ENCODE data around the gene ABR.

DNA sequence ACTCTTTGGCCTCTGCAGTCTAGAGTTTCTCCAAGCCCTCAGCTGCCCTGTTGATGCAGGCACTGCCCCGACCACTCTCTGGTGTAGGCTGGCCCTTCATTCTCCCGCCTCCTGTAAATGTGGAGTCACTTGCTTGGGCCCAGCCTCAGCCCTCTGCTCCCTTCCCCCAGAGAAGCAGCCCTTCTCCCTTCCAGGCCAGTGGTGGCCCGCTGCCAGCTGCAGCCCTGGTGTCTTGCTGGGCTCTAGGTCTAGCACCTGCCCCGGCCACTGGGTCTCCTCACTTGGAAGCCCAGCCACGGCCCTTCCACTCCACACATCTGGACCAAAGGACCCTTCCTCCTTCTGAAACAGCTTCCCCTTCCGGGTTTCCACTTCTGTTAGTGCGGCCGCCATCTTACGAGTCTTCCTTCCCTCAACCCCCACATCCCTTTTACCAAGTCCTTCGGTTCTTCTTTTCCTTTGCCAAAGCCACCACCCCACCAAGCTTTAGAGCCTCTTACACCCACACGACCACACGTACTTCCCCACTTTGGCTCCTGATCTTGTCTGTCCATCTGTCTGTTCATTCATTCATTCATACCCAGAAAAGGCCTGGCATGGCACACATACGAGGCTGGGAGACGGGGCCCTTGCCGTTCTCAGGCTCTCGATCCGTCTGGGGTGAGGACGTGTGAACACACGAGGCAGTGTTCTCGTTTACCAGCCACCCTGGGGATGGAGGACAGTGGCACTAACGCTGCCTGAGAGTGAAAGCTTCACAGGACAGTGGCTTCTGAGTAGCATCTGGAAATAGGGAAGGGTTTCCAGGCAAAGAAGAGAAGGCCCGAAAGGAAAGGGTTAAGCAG, 68.0 kb downstream of the ABR start:
- TF ChIP-seq, protein P1, sequence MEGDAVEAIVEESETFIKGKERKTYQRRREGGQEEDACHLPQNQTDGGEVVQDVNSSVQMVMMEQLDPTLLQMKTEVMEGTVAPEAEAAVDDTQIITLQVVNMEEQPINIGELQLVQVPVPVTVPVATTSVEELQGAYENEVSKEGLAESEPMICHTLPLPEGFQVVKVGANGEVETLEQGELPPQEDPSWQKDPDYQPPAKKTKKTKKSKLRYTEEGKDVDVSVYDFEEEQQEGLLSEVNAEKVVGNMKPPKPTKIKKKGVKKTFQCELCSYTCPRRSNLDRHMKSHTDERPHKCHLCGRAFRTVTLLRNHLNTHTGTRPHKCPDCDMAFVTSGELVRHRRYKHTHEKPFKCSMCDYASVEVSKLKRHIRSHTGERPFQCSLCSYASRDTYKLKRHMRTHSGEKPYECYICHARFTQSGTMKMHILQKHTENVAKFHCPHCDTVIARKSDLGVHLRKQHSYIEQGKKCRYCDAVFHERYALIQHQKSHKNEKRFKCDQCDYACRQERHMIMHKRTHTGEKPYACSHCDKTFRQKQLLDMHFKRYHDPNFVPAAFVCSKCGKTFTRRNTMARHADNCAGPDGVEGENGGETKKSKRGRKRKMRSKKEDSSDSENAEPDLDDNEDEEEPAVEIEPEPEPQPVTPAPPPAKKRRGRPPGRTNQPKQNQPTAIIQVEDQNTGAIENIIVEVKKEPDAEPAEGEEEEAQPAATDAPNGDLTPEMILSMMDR (IDR thresholded peaks at IDR 0.05; ENCODE audit: poor library complexity, severe bottlenecking): no peak
- TF ChIP-seq SMC3 (conservative IDR thresholded peaks at IDR 0.05; ENCODE audit: poor library complexity) (no peak), POLR2AphosphoS5 (IDR thresholded peaks at IDR 0.05) (no peak), EZH2 (IDR thresholded peaks at IDR 0.05; ENCODE audit: borderline replicate concordance, insufficient read depth, low read length, poor library complexity, severe bottlenecking) (no peak), MXI1 (conservative IDR thresholded peaks at IDR 0.05; ENCODE audit: poor library complexity, severe bottlenecking) (no peak)
- TF ChIP-seq, protein P2, sequence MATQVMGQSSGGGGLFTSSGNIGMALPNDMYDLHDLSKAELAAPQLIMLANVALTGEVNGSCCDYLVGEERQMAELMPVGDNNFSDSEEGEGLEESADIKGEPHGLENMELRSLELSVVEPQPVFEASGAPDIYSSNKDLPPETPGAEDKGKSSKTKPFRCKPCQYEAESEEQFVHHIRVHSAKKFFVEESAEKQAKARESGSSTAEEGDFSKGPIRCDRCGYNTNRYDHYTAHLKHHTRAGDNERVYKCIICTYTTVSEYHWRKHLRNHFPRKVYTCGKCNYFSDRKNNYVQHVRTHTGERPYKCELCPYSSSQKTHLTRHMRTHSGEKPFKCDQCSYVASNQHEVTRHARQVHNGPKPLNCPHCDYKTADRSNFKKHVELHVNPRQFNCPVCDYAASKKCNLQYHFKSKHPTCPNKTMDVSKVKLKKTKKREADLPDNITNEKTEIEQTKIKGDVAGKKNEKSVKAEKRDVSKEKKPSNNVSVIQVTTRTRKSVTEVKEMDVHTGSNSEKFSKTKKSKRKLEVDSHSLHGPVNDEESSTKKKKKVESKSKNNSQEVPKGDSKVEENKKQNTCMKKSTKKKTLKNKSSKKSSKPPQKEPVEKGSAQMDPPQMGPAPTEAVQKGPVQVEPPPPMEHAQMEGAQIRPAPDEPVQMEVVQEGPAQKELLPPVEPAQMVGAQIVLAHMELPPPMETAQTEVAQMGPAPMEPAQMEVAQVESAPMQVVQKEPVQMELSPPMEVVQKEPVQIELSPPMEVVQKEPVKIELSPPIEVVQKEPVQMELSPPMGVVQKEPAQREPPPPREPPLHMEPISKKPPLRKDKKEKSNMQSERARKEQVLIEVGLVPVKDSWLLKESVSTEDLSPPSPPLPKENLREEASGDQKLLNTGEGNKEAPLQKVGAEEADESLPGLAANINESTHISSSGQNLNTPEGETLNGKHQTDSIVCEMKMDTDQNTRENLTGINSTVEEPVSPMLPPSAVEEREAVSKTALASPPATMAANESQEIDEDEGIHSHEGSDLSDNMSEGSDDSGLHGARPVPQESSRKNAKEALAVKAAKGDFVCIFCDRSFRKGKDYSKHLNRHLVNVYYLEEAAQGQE (IDR thresholded peaks at IDR 0.05; ENCODE audit: borderline replicate concordance): no peak
